Subcutaneous adipose tissue (tissue), 4 donors: ENCODE results near the gene ALPG. TPM values are rescaled to one million over a fixed set of nuclear protein-coding genes. Genes with fewer than 3 reads are reported as not detected.

Source experiments
- small RNA-seq: library from RNA; depleted of rRNA; stranded (forward); fragments of <200 nt; gene quantifications from one replicate; pipeline ENCODE3, GENCODE V24; 2016
- total RNA-seq, 4 donors: library from RNA; depleted of rRNA; stranded (reverse); fragments of >200 nt; gene quantifications; one replicate each; pipeline ENCODE4 v1.1.0, GENCODE V29; 2016
- TF ChIP-seq, protein P1 (sequence below): fragments of 450-650 bp; IDR thresholded peaks from one replicate; pipeline ENCODE4 v1.5.1; 2016; ENCODE audit warnings: low read depth, mild to moderate bottlenecking, control low read depth, antibody characterized with exemption, moderate library complexity

The ALPG gene
- total RNA-seq, 4 donors from 2014 or later: not detected

DNA sequence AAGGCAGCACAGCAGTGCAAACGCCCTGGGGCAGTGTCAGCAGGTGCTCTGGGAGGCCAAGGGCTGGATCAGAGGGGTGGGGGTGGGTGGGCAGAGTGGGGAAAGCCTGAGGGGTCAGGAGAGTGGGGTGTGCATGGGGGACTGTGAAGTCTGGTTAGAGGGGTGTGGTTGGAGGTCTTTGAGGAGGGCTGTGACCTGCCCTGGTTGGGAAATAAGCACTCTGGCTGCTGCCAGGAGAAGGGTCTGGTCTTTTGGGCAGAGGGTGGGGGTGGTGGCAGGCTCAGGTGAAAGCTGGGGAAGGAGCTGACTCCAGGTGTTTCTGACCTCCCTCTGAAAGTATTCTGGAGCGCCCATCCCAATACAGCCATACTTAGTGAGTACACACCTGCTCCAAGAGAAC is 53.5 kb downstream of the ALPG start:
- TF ChIP-seq, protein P1, sequence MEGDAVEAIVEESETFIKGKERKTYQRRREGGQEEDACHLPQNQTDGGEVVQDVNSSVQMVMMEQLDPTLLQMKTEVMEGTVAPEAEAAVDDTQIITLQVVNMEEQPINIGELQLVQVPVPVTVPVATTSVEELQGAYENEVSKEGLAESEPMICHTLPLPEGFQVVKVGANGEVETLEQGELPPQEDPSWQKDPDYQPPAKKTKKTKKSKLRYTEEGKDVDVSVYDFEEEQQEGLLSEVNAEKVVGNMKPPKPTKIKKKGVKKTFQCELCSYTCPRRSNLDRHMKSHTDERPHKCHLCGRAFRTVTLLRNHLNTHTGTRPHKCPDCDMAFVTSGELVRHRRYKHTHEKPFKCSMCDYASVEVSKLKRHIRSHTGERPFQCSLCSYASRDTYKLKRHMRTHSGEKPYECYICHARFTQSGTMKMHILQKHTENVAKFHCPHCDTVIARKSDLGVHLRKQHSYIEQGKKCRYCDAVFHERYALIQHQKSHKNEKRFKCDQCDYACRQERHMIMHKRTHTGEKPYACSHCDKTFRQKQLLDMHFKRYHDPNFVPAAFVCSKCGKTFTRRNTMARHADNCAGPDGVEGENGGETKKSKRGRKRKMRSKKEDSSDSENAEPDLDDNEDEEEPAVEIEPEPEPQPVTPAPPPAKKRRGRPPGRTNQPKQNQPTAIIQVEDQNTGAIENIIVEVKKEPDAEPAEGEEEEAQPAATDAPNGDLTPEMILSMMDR: no peak

Small RNA genes lying within 50 kb of the gene (small RNA-seq; reads per million reads assigned to genes)
- not detected for gene AC068134.4

Other genes starting within 250 kb of the ALPG start
- gene ALPP, start 28.1 kb upstream of the ALPG start, total RNA-seq: not detected
- gene ALPI, start 49.3 kb downstream of the ALPG start, total RNA-seq: not detected
- gene ECEL1, start 81.0 kb downstream of the ALPG start, total RNA-seq: not detected
- gene PRSS56, start 113.5 kb downstream of the ALPG start, total RNA-seq: not detected
- gene CHRND, start 119.3 kb downstream of the ALPG start, total RNA-seq: not detected
- not detected for gene CHRNG, start 132.8 kb downstream of the ALPG start, total RNA-seq
- gene TIGD1, start 143.7 kb downstream of the ALPG start, total RNA-seq: 1 to 10 TPM; 1.5 to 3.5 (median 2.2) TPM
- gene EIF4E2, start 143.8 kb downstream of the ALPG start, total RNA-seq: 10 to 100 TPM; 27.5 to 63.8 (median 35.0) TPM
- 10 to 100 TPM in 3 of 4 donors, 1 to 10 TPM in 1; 6.0 to 56.9 (median 25.8) TPM for gene EFHD1, start 226.8 kb downstream of the ALPG start, total RNA-seq